H1 (cell line): ENCODE data around the gene SLC3A2. TPM values are rescaled to one million over a fixed set of nuclear protein-coding genes. Genes with fewer than 3 reads are reported as not detected.

Experiments
- CTCF ChIA-PET: fragments of 300-600 bp; sonication (Branson Sonifier 250); formaldehyde crosslinking; loops from one replicate; lab custom pipeline; 2021; ENCODE audit not compliant: partially characterized antibody; lab: Charles Lee
- POLR2A ChIA-PET: fragments of 300-600 bp; sonication (Branson Sonifier 250); formaldehyde crosslinking; loops from one replicate; lab custom pipeline; 2021; ENCODE audit warnings: inconsistent platforms; ENCODE audit not compliant: partially characterized antibody; lab: Charles Lee
- DNase-seq, 2 experiments: peaks; one replicate each; pipeline versions ENCODE4 v3.0.0 to v3.0.0-alpha.2; 2010 to 2022; ENCODE audit warnings: low spot score in 2 of 2, low read depth in 1 of 2, mixed read lengths in 1 of 2
- FAIRE-seq: peaks from 2 replicates; lab custom pipeline; 2011; peaks lifted over from hg19 to GRCh38; lab: Jason Lieb, UNC
- H2AFZ ChIP-seq: 2 replicates; pipeline ENCODE4 v1.8.1; 2012; ENCODE audit warnings: low read length, inconsistent platforms
- H2AK5ac ChIP-seq: 2 replicates; pipeline ENCODE4 v1.6.1; 2013; ENCODE audit warnings: low read depth, low read length
- H2BK120ac ChIP-seq: replicated peaks from 2 replicates; pipeline ENCODE3; 2013; ENCODE audit warnings: low read depth, low read length, inconsistent platforms
- H2BK12ac ChIP-seq: 2 replicates; pipeline ENCODE4 v1.6.1; 2013; ENCODE audit warnings: low read depth, low read length
- H2BK15ac ChIP-seq: 2 replicates; pipeline ENCODE4 v1.6.1; 2013; ENCODE audit warnings: low read length
- H2BK20ac ChIP-seq: 2 replicates; pipeline ENCODE4 v1.6.1; 2013; ENCODE audit warnings: low read length
- H2BK5ac ChIP-seq: 2 replicates; pipeline ENCODE4 v1.6.1; 2013; ENCODE audit warnings: low read depth, low read length
- H3K14ac ChIP-seq: 2 replicates; pipeline ENCODE4 v1.6.1; 2013; ENCODE audit warnings: inconsistent platforms; ENCODE audit not compliant: insufficient read length
- H3K18ac ChIP-seq: 2 replicates; pipeline ENCODE4 v1.6.1; 2013; ENCODE audit warnings: low read length; ENCODE audit errors: extremely low read depth
- H3K23ac ChIP-seq: 2 replicates; pipeline ENCODE4 v1.6.1; 2013; ENCODE audit warnings: inconsistent platforms; ENCODE audit not compliant: insufficient read length
- H3K23me2 ChIP-seq: 2 replicates; pipeline ENCODE4 v1.6.1; 2013; ENCODE audit warnings: low read depth, low read length
- H3K27ac ChIP-seq: 2 replicates; pipeline ENCODE4 v1.6.1; 2011; ENCODE audit warnings: low read depth, low read length, inconsistent platforms
- H3K27me3 ChIP-seq, 4 experiments: replicated peaks in 1 of 4; 1 replicate in 1 of 4; 2 replicates in 3 of 4; pipeline versions ENCODE4 v1.6.1 to v1.8.1; 2011 to 2013; ENCODE audit warnings: low read length in 3 of 4, mild to moderate bottlenecking in 3 of 4, inconsistent platforms in 2 of 4, mixed read lengths in 2 of 4, moderate library complexity in 1 of 4; ENCODE audit not compliant: control insufficient read depth in 3 of 4, insufficient read depth in 3 of 4; ENCODE audit errors: extremely low read depth in 1 of 4
- H3K36me3 ChIP-seq, 4 experiments: 2 replicates each; pipeline versions ENCODE4 v1.6.1 to v1.8.1; 2011 to 2013; ENCODE audit warnings: mild to moderate bottlenecking in 4 of 4, low read length in 3 of 4, moderate library complexity in 2 of 4, control low read depth in 1 of 4, inconsistent platforms in 1 of 4; ENCODE audit not compliant: insufficient read depth in 4 of 4, control insufficient read depth in 2 of 4
- H3K4ac ChIP-seq: replicated peaks from 2 replicates; pipeline ENCODE3; 2013; ENCODE audit warnings: low read length, low read depth, mixed read lengths, inconsistent platforms; ENCODE audit not compliant: insufficient read length
- H3K4me1 ChIP-seq, 4 experiments: replicated peaks in 1 of 4; 1 replicate in 1 of 4; 2 replicates in 3 of 4; pipeline versions ENCODE4 v1.6.1 to v1.8.1; 2011 to 2013; ENCODE audit warnings: low read length in 3 of 4, inconsistent platforms in 2 of 4, mixed read lengths in 1 of 4; ENCODE audit not compliant: insufficient read depth in 4 of 4, control insufficient read depth in 3 of 4
- H3K4me2 ChIP-seq, 2 experiments: 2 replicates each; pipeline versions ENCODE4 v1.6.1 to v1.8.1; 2011 to 2013; ENCODE audit warnings: low read depth in 2 of 2, low read length in 2 of 2, control low read depth in 1 of 2, inconsistent platforms in 1 of 2, mild to moderate bottlenecking in 1 of 2; ENCODE audit not compliant: insufficient read depth in 1 of 2
- H3K4me3 ChIP-seq, 4 experiments: fragments of 200-600, 300-600 bp in 1 of 4; sonication (generic), shearing (Covaris generic), sonication (Bioruptor Twin) in 1 of 4; 2 replicates each; pipeline versions ENCODE4 v1.5.1 to v1.8.1; 2011 to 2016; ENCODE audit warnings: low read length in 4 of 4, low read depth in 3 of 4, control low read depth in 2 of 4, inconsistent platforms in 2 of 4, mild to moderate bottlenecking in 2 of 4, mixed read lengths in 1 of 4, moderate library complexity in 1 of 4; ENCODE audit not compliant: insufficient read depth in 2 of 4; ENCODE audit errors: extremely low read depth in 1 of 4
- H3K56ac ChIP-seq: replicated peaks from 2 replicates; pipeline ENCODE3; 2013; ENCODE audit warnings: low read depth, mild to moderate bottlenecking, mixed read lengths, low read length, inconsistent platforms; ENCODE audit not compliant: insufficient read length
- H3K79me1 ChIP-seq: 2 replicates; pipeline ENCODE4 v1.6.1; 2013; ENCODE audit warnings: low read depth, low read length, control low read depth
- H3K79me2 ChIP-seq, 2 experiments: 2 replicates each; pipeline versions ENCODE4 v1.6.1 to v1.8.1; 2012 to 2013; ENCODE audit warnings: low read length in 2 of 2, mild to moderate bottlenecking in 2 of 2, inconsistent platforms in 1 of 2; ENCODE audit not compliant: insufficient read depth in 2 of 2, control insufficient read depth in 1 of 2
- H3K9ac ChIP-seq, 4 experiments: replicated peaks in 1 of 4; 1 replicate in 1 of 4; 2 replicates in 3 of 4; pipeline versions ENCODE4 v1.6.1 to v1.8.1; 2011 to 2013; ENCODE audit warnings: low read depth in 3 of 4, low read length in 3 of 4, control low read depth in 2 of 4, mild to moderate bottlenecking in 2 of 4, moderate library complexity in 2 of 4, inconsistent platforms in 1 of 4; ENCODE audit errors: extremely low read depth in 1 of 4
- H3K9me3 ChIP-seq, 2 experiments: 2 replicates each; pipeline versions ENCODE4 v1.6.1 to v1.8.1; 2012 to 2013; ENCODE audit warnings: mild to moderate bottlenecking in 2 of 2, moderate library complexity in 2 of 2, control low read depth in 1 of 2, inconsistent platforms in 1 of 2, low read depth in 1 of 2, low read length in 1 of 2, mixed read lengths in 1 of 2; ENCODE audit not compliant: insufficient read depth in 2 of 2
- H4K20me1 ChIP-seq, 2 experiments: replicated peaks in 1 of 2; 2 replicates each; pipeline versions ENCODE3 to v1.8.1; 2011 to 2013; ENCODE audit warnings: inconsistent platforms in 2 of 2, low read length in 2 of 2, mild to moderate bottlenecking in 1 of 2; ENCODE audit not compliant: insufficient read depth in 2 of 2, control insufficient read depth in 1 of 2
- H4K5ac ChIP-seq: 2 replicates; pipeline ENCODE4 v1.6.1; 2013; ENCODE audit warnings: low read length, low read depth, mixed read lengths, inconsistent platforms; ENCODE audit not compliant: insufficient read length
- H4K8ac ChIP-seq: 2 replicates; pipeline ENCODE4 v1.8.0; 2013; ENCODE audit warnings: mild to moderate bottlenecking, moderate library complexity, low read length, inconsistent platforms; ENCODE audit not compliant: insufficient read depth; ENCODE audit errors: extremely low read depth
- H4K91ac ChIP-seq: replicated peaks from 2 replicates; pipeline ENCODE3; 2013; ENCODE audit warnings: low read length, mixed read lengths, inconsistent platforms; ENCODE audit not compliant: insufficient read length
- EZH2 ChIP-seq: fragments of 200-600 bp; sonication (generic); IDR thresholded peaks from 2 replicates; pipeline ENCODE4 v1.7.1; 2012; ENCODE audit warnings: low read depth, mild to moderate bottlenecking, moderate library complexity, low read length, inconsistent platforms; ENCODE audit not compliant: severe bottlenecking
- TCF12 ChIP-seq: IDR thresholded peaks from 2 replicates; pipeline ENCODE4 v1.6.1; 2011; ENCODE audit warnings: low read depth, mild to moderate bottlenecking, low read length
- WGBS, 2 experiments: shearing (Covaris generic) in 1 of 2; methylation state at CpG; one replicate each; pipeline versions ENCODE4 v1.1.6 to v1.1.7; 2013 to 2015; ENCODE audit warnings: low lambda C conversion rate in 2 of 2, mixed read lengths in 2 of 2, inconsistent platforms in 1 of 2, low coverage in 1 of 2, missing lambda C conversion rate in 1 of 2; ENCODE audit not compliant: insufficient replicate concordance in 2 of 2, insufficient coverage in 1 of 2, insufficient read length in 1 of 2; ENCODE audit errors: extremely low coverage in 1 of 2, missing lambda C conversion rate in 1 of 2; 5-methylcytosine and 5-hydroxymethylcytosine counted together
- polyA plus RNA-seq, 7 experiments: library from polyadenylated mRNA; depleted of rRNA in 3 of 7; stranded (reverse) in 5 of 7; unstranded in 2 of 7; fragments of >200 nt in 5 of 7; fragments of 200-250 nt in 2 of 7; gene quantifications; 1 replicate in 5 of 7; 2 replicates in 1 of 7; 4 replicates in 1 of 7; pipeline versions ENCODE4 v1.2.1 to v1.2.3, GENCODE V29; 2011 to 2013; ENCODE audit warnings: missing spikeins in 2 of 7, mixed read lengths in 2 of 7
- total RNA-seq: library from RNA; stranded (reverse); fragmentation: NEBNext Ultra II Directional; extraction: Animal tissue kit (Norgen Biotek cat#: 25700); gene quantifications from 2 replicates; pipeline ENCODE4 v1.2.1, GENCODE V29; 2021

Gene SLC3A2
- total and polyA plus RNA-seq, 2 of the 8 experiments (the other 6 are each of a cell fraction or from before 2014, with no cell fraction given) = 410 to 435 TPM

- Histone ChIP-seq H3K14ac (no peak overlapping the region), H3K18ac (no peak overlapping the region), H3K36me3 (no peaks in the 10 kb centered on the region), H3K23me2 (peaks cover 2% of the 10 kb centered on the region; the same call in 1 of the 2 replicates), H3K9ac (no peak overlapping the region; a peak in 1 of 7 replicates), H3K27ac (no peak overlapping the region), H2BK120ac (no peak overlapping the region), H3K79me1 (no peaks in the 10 kb centered on the region), H2AFZ (no peak overlapping the region), H3K23ac (no peak overlapping the region), H3K4me2 (no peak overlapping the region), H2BK15ac (no peak overlapping the region), H2AK5ac (no peak overlapping the region), H4K8ac (no peak overlapping the region), H3K4me3 (no peak overlapping the region), H3K79me2 (no peaks in the 10 kb centered on the region), H2BK20ac (no peak overlapping the region), H3K4ac (no peak overlapping the region), H4K20me1 (peaks cover 0 to 2% of the 10 kb centered on the region in 2 experiments), H4K91ac (no peak overlapping the region), H2BK12ac (no peak overlapping the region), H3K27me3 (peaks cover 0 to 2% (median 0%) of the 10 kb centered on the region in 4 experiments; a peak in 1 of 7 replicates), H3K4me1 (peaks cover 0 to 1% (median 0%) of the 10 kb centered on the region in 4 experiments; a peak in 3 of 7 replicates), H3K9me3 (no peaks in the 10 kb centered on the region), H3K56ac (no peak overlapping the region), H2BK5ac (no peak overlapping the region), H4K5ac (no peak overlapping the region)
- 21% methylated on average over 1 of the region's 1 CpG; no CpG with 5 or more reads in 1 of the 2 experiments for WGBS, 2 experiments
- no peak for TF ChIP-seq EZH2
- 0 out of 2 replicates have a peak, but pooled peaks have one; percentile 14 for TF ChIP-seq TCF12
- ChIA-PET CTCF (interaction anchor here (4.5 kb wide), 1 partner anchor 86 kb away, joined by 10 read pairs; no protein-coding TSS in a partner anchor), POLR2A (no interaction called here)
- DNase-seq (no peak), FAIRE-seq (peak; percentile 81)
These were observed 53.7 kb downstream of the SLC3A2 start for GRCh38 chr11:62934496-62934785.
